Stimulated activated CD8-positive, alpha-beta memory T cell treated with anti-CD3 and anti-CD28 coated beads, Interleukin-12 subunit alpha, Interleukin-12 subunit beta, amount 100 ng/mL, for 4 hours (primary cell): ENCODE measurements around the gene MORN1.

ENCODE experiments used
- DNase-seq: peaks from one replicate; pipeline ENCODE4 v3.0.0-alpha.2; 2020; ENCODE audit warnings: low read depth

MORN1 gene

DNA sequence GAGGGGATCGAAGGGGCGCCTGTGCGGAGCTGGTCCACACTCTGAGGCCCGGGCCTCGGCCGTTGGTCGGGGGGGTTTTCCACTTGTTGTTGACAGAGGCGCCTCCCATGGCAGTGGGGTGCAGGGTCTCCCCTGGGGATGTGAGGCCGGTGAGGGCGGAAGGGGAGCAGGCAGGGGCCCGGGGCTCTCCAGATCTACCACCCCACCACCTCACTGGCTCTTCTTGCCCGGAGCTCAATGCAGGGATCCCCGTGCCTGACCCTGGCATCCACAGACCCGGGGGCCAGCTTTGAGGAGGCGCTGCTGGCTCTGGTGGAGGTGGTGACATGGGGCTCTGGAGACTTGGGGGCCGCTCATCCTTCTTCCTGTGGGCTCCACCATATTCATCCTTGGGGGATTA lies 28.1 kb upstream of the MORN1 start:
- no peak for DNase-seq

DNA sequence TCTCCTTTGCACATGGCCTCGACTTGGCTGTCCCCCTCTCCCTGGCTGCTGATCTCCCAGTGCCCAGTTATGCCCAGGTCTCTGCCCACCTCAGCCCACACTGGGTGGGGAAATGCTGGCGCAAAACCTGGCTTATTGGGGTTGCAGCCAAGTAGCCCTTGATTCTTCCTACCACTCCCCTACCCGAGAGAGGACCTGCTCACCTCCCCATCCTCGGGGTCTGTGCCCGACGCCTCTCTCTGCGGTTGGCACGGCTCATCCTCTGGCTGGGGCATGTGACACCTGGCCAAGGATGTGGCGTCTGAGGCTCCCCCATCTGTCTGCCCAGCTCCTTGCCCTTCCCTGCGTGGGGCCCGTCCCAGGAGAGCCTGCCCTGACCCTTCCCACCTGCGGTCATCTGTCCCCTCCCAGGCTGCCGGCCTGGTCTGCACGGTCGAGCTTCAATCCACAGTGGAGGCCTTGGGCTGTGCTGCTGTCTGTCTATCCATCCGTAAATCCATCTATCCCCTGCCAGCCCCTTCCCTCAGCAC lies 27.5 kb upstream of the MORN1 start:
- DNase-seq, result no peak

DNA sequence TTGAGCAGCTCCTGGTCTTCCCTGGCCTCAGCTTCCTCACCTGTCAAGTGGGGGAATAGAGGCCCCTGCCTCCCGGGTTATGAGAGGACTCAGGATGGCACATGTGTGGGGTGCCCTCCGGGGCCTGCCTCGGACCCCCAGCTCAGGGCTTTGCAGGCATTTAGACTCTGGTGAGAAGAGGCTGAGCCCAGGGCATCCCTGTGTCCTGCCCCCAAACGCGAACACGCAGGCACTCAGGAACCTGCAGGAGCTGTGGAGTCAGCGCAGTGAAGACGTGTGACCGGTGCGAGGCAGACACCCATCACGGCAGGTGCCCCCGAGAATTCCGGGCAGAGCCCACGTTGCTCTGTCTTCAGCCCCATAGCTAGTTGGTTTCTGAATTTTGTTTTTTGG lies 26.5 kb upstream of the MORN1 start:
- DNase-seq, result no peak

DNA sequence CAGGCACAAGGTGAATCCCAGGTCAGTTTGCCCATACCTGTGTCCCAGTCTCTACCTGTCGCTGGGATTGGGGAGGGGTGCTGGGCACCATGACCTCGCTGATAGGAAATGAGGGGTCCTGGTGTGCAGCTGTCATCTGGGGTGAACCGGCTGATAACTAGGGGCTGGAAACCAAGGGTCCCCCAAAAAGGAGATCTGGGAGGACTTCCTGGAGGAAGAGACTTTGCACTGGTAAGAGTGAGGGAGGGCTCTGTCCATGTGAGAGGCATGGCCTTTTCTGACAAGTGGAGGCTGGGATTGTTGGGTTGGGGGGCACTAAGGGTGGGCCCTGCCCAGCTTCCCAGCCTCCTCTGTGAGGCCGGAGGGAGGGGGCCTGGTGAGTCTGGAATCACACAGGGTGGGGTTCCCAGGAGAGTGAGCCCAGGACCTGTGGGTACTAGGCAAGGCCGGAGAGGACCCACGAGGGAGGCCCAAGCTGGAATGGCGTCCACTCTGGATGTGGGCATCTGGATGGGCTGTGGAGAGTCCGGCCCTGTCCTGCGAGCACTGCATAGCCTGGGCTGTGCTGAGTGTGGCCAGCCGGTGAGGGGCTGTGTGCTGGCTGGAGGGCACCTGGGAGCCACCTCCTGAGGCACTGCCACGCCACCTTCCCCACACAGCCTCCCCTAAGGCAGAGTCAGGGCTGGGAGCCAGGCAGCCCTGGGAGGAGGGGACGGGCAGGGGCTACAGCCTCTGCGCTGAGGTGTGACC lies 25.9 kb upstream of the MORN1 start:
- DNase-seq, result no peak

DNA sequence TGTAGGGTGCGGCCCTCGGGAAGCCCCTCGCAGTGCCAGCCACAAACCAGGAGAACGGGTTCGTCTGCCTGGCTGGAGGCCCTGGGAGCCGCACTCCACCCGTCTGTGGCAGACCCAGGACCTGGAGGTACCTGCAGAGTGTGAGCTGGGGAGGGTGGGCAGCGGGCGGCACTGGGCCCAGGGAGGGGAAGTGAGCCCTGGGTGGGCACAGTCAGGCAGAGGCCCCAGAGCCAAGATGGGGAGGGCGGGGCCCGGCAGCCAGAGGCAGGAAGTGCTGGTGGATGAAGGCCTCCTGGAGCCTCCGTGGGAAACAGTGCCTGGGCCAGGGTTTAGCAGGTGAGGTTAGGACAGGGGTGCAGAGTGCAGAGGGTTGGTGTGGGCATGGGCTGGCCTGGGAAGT lies 25.0 kb upstream of the MORN1 start:
- DNase-seq, result no peak

DNA sequence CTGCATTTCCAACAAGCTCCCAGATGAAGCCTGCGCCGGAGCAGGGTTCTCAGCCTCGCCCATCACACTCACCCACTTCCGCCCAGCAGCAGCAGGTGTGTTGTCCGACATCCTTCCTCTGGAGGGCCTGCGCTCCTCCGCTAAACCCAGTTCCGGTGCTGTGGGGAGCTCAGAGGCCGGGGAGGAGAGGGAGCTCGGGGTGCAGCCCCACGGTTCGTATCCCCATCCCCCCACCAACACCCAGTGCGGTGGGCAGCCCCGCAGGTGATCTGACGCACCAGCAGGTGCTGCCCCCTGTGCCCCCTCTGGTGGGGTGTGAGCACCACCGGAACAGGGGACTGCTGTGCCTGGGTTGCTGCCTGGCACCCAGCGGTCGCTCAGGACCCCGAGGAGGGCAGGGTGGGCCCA lies 24.5 kb upstream of the MORN1 start:
- DNase-seq, result peak; percentile 29

DNA sequence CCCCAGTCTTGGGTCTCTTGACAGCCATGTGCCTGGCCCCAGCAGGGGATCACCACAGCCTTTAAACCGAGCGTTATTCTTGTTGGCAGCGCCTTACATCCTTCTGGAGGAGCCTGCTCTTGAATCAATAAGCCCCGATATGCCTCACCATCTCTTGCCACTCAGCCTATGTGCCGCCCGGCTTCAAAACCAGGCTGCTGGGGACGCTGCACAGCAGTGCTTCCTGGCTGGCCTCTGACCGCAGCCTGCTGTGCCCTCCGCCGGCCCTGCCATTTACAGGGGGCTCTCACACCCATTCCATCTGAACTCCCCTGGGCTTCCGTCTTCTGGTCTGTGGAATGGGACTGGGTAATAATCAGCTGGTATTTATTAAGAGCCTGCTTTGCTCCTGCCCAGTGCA lies 24.0 kb upstream of the MORN1 start:
- no peak for DNase-seq

DNA sequence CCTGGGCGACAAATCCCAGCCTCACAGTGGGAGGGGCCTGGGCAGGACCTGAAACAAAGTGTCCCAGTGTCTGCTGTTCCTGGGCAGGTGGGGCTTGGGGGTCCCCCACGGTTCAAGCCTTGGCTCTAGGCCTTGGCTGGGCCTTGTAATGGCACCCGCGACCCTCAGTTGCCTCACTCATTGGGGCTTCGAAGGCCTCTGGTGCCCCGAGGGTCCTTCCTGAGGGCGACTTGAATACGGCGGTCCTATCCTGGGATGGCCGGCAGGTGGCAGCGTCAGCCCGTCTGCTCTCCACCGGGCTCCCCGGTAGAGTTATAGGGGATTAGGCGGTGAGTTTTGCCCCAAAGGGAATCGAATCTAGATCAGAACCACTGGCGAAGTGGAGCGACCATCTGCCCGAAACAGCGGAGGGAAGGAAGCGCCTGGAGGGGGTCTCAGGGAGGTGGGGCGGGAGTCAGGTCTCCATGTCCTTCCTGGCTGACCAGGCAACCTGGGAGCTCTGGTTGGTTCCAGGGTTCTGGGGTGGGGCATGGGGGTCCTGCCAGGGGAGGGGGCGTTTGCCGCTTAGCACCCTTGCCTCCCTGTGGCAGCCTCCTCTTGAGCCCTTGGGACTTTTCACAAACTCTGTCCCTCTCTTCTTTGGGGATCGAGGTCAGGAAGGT lies 23.1 kb upstream of the MORN1 start:
- DNase-seq, result peak; percentile 65

DNA sequence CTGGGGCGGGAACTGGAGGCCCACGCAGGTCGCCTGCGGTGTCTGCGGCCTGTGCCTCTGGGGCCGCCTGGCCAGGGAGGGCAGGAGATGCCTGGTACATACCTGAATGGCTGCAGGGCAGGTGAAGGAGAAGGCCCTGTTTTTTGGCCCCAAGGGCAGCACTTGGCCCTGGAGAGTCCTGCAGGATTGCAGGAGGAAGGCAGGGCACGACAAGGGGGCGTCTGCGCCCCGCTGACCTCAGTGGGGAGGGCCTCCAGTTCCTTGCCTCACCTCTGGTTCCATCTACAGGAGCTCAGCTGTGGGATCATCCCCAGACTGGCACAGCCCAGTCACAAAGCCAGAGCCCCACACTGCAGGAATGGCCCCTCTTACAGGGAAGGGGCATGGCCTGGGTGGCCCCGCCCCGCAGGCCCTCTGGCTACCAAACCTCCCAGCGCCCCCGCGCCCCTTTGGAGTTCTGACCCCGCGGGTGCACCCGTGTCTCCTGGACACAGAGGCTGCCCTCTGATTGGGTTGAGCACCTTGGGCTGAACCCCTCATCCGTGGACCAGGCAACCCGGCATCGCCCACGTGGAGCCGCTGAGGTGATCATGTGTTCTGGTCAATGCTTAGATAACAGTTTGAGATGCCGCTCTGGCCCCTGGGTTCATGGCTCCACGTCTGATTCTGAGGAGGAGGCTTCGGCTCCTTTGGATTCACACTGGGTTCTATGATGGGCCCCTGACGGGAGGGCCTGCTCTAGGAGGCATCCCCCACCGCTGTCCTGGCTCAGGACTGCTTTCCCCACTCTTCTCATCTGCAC lies 22.3 kb upstream of the MORN1 start:
- no peak for DNase-seq

DNA sequence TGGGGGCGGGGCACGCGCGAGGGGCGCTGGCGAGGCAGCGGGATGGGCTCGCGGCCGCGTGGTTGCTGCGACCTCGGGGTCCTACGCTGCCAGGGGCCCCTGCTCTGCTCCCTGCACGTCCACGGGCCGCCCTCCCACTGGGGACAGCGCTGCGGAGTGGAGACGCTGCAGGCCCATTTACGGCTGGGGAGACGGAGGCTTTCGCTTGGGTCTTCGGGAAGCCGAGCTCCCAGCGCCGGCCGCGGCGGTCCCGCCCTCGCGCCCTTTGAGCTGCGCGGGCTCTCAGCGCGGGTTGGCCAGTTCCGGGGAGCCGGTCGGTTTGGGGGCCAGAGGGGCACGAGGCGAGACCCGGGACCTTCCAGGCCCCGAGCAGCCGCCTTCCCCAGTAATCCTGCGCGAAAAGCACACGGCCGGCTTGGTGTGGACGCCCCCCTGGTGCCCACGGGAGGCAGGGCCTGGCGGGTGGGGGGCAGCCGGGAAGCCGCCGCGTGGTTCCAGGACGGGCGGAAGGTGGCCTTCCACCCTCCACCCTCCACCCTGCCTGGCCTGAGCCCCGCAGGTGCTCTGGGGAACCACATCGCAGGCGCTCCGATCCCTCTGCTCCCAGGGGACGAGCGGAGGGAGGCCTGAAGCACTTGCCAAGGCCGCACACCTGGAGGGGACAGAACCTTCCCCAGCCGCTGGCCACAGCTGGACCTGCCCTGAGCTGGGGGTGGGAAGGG lies 21.6 kb upstream of the MORN1 start:
- DNase-seq, result no peak

DNA sequence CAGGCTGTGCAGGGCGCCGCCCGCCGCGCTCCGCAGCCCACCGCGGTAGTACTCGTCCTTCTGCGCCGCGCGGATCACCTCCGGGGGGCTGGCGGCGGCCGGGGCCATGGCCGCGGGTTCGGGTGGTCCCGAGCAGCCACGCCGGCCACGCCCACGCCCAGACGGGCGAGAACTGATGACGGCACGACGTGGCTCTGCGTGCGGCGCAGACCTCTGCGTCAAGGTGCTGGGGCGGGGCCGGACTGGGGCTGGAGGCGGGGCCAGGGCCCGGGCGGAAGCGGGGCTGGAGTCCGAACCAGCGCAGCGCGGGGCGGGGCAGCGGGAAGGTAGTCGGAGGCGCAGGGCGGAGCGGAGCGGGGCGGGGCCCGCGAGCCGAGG lies 21.0 kb upstream of the MORN1 start, which contains the start of gene PEX10:
TSS of gene PEX10 (minus strand) at position 170 of the 378 bp plus-strand sequence. CDS start at position 108, 62 bp downstream.
- peak; percentile 100 for DNase-seq

DNA sequence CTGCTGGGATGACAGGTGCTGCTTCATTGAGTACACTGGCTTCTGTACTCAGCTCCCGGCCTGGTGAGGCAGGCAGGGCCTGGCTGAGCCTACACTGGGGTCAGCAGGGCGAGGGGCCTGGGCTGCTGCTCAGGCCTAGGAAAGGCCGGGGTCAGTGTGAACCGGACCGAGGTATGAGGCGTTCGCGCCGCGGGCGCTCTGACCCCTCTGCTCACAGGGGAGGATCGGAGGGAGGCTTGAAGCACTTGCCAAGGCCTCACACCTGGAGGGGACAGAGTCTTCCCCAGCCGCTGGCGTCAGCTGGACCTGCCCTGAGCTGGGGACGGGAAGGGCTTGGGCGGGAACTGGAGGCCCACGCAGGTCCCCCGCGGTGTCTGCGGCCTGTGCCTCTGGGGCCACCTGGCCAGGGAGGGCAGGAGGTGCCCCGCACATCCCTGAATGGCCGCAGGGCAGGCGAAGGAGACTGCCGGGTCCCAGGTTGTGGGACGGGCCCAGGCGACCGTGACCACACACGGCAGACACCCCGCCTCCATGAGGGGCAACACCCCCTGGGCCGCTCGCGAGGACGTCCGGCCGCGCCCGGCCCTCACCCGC lies 20.5 kb upstream of the MORN1 start:
- DNase-seq, result no peak

DNA sequence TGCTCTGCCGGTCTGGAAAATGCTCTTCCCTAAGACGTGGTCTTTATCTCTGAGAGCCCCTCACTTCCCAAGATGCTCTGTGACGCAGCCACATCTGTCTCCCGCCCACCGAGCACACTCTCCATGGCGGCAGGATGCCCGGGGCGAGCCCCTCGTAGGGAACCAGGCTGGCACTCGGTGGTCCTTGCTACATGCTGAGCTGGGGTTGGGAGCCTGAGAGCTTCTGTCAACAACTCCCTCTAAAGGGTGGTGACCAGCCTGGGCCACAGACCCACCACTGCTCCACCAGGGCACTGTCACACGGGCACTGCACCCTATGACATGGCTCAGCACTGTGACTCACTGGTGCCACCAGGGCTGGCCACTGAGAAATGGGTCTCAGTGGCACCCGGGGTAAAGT lies 18.4 kb upstream of the MORN1 start:
- DNase-seq, result no peak

DNA sequence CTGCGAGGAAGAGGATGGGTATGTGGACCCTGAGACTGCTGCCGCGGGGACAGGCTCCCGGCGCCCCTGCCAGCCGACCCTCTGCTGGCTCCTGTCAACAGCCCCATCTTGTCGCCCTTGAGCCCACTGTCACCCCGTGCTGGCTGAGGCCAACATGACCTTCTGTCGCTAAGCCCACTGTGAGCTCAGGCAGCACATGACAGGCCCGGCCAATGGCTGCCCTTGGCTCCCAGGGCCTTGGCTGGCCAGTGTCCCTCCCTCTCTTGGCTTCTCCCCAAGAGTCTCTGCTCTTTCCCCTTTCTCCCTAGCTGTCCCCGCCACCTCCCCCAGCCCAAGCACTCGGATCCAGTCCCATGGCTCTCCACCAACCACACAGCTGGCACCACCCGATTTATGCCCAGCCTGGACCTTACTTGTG lies 17.5 kb upstream of the MORN1 start:
- no peak for DNase-seq

DNA sequence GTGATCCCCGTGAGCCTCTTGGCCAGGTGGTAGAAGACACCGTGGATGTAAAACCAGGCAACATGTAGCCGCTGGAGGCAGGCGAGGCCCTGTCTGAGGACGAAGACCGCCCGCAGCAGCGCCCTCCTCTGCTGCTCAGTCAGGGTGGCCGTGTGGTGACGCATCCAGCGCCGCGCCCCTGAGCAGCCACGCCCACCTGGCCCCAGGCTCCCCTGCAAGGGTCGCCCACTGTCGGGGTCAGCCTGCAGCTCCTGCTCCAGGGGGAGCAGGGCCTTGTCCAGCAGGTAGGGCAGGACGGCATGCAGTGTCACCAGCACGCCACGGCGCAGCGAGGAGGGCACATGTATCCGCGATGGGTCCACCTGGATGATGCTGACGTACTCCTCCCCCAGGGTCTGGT lies 17.1 kb upstream of the MORN1 start:
- DNase-seq, result no peak

DNA sequence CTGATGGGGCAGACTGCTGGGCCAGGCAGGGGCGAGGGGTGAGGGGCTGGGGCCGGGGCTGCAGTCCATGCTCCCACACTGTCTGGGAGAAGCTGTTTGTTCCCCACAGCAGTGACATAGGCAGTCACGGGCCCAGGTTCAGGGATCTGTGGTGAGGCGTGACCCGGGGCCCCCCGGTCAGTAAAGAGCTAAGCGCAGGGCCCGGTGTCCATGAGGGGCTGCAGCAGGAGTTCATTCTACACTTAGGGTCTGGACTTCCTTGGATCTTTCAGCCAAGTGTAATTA lies 16.6 kb upstream of the MORN1 start:
- no peak for DNase-seq

DNA sequence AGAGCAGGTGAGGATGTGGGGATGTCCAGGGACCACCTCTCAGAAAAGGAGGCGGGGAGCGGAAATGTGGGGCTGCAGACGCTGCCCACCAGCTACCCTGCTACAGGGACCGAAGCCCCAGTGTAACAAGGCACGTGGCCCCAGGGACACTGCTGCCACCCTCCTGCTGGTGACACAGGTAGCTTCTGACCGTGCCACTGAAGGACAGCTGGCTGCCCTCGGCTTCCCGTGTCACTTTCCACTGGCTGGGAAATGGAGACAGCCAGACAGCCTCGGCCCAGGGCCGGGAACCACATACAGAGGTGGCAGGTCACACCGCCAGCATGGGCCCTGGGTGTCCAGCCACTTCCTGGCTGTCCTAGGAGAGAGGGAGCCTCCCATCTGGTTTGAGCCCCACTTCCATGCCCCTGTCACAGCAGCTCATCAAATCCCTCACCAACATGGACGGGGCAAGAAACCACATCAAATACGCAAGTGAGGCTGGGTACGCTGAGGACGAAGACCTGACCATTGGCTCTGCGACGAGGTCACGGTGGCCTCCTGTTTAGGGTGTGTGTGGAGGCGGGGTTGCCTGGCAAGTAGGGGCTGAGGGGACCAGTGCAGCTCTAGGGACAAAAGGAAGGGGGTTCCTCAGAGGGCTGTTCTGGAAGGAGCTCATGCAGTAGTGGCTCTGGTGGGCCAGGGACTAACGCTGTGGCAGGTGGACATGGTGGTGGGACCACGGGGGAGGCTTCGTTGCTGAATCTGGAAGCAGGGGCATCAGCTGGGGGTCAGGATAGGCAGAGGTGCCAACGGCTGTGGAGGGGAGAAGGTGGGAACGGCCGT lies 16.0 kb upstream of the MORN1 start:
- no peak for DNase-seq

DNA sequence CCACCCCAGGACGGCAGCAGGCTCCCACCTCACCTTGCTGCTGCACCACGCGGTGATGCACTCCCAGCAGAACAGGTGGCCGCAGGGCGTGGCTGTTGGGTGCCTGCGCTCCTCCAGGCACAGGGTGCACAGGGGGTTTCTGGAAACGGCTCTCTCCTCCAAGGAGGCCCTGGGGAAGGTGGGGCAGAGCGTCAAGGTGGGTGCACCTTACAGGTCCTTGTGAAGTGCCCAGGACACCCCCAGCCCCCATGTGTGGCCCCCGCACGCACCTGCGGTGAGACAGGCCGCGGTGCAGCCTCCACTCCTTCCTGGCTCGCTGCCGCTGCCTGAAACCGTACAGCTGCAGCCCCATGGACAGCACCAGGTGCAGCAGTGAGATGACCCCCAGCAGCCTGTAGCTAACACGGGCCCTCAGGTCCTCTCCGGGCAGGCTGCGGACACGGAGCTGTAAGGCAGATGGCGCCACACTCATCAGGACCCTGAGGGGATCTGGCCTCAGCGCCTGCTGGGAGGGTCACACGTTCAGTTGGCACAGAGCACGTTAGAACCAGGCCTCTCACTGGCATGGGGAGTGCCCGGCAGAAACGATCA lies 15.2 kb upstream of the MORN1 start:
- no peak for DNase-seq

DNA sequence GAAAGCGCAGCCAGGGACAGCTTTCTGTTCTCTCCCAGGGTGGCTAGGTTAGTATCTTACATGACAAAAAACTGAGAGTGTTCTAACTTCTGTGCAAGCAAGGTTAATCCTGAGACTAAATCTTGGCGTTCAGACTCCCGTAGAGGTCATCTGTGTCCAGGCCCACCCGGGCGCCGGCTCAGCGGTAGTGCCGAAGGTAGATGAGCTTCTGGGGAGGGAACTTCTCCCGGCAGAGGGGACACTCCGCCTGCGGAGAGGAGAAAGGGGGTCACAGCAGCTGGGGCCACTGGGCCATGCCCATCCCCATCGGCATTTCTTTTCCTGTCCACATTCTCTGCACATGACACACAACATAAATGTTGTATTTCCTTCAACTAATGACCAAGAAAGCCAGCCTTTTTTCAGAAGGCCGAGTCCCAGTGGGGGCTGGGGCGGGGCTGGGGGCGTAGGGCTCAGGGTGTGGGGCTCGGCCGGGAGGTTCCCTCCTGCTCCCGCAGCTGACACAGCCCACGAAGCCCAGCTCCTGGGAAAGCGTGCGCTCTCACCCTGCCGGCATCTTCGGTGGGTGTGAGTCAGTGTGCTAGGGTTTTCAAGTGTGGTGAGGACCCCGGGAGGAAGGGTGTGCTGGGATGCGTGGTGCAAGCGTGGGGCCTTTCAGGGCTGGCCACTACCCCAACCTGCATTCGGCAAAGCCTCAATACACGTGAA lies 14.4 kb upstream of the MORN1 start:
- no peak for DNase-seq
